GM21825 (cell line): ENCODE data around the gene PRR20G.
"Not testable (repeated sequence)": the region's sequence is repeated elsewhere in the genome, so short reads cannot be mapped to it uniquely, and the experiment has no call there.

Experiments
- ATAC-seq: cut with Tn5 transposase; IDR thresholded peaks from one replicate; pipeline ENCODE4 v1.9.1; 2021; ENCODE audit warnings: mild to moderate bottlenecking, moderate library complexity; ENCODE audit not compliant: unreplicated experiment

Gene PRR20G

GRCh38 chr3:127287840-127288239 lies at the start of gene PRR20G:
Gene PRR20G, minus strand, starts transcription at chr3:127288046. Its CDS starts 681 bp downstream, at chr3:127287365.
- no peak for ATAC-seq

DNA sequence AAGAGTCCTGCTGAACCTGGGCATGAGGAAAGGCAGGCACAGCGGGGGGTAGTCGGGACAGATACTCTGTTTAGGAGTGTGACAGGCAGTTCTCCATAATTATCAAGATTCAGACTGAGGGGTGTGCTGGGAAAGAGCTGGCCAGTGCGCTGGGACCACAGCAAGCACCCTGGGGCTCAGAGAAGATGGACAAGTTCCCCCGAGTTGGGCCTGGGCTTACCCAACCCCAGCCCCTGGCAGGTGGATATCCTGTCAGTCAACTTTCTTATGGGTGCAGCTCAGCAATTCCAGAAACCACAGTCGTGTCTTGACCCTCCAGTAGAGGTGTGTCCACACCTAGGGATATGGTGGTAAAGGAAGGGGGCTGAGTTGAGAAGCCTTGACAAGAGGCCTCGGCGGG lies 49.2 kb upstream of the PRR20G start:
- ATAC-seq: no peak

GRCh38 chr3:127336101-127336500 lies 48.3 kb upstream of the PRR20G start:
- ATAC-seq: no peak

GRCh38 chr3:127330385-127330784 lies 42.5 kb upstream of the PRR20G start:
- ATAC-seq: no peak

DNA sequence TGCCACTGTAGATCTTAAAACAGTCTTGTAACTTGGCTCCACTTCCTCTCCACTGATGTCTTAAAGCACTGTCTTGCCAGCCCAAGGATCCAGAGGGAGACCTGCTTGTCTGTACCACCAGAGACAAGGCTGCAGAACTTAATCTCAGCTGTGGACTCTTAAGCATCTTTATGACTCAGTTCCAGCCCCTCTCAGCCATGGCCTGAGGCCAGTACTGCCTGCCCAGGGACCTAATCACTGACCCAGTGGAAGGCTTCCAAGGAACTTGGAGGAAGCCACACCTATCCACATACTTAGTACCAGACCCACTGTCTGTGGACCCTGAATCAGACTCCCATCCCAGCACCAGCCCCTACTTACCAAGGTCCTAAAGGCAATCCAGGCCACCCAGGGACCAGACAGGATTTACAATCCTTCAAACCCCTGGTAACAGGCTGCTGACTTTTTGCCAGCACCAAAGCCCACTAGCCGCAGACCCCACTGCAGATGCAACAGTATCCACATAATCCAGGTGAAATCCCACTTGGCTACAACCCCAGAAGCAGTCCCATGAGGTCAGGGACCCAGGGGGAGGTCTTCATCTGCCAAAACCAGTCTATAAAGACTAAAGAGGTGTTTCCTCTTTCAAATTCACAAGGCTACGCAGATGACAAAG lies 41.9 kb upstream of the PRR20G start:
- ATAC-seq: no peak

GRCh38 chr3:127328421-127328820 lies 40.6 kb upstream of the PRR20G start:
- ATAC-seq: no peak

DNA sequence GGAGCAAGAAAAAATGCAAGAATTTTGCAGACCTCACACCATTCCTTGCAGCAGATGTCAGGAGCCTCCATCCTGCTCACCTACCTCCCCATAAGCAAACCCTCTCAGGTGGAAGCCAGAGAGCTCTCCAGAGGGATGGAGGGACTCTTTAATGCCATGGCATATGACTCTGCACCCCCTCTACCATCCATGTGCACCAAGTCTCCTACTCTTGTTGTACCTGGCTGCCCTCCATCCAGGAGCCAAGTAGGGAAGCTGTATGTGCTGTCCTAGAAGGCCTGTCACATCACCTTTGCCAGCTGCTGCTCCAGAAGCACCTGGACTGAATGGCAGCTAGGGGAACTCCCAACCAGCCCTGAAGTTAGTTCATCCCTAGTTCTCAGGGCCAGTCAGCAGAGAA lies 38.5 kb upstream of the PRR20G start:
- no peak for ATAC-seq

GRCh38 chr3:127325629-127325961 lies 37.7 kb upstream of the PRR20G start:
- ATAC-seq: no peak

DNA sequence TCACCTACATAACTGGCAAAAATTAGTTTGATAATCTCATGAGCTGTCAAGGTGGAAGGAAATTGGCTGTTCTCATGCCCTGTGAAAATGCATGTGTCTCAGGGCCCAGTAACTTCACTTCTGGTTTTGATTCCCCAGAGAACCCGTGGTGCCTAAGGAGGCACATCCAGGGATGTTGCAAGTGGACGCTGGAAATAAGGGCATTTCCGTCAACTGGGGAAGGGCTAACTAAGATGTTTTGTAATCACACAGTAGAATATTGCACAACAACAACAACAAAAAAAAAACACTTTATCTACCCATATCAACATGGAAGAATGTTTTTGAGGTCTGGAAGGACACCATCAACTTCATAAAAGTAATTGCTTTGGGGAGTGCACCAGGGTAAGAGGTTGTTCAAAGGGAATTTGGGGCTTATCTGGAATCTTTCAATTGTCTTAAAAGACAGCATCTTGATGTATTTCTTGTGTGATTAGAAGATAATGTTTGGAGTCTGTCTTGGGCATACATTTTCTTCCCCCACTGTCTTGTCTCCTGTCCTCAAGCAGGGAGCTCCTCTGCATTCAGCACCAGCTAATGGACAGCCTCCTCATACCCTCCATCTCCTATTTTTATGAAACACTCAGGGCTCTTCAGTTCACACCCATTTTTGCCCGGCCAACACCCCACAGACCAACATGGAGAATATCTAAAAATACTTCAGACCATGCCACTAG lies 37.2 kb upstream of the PRR20G start:
- ATAC-seq: no peak

- ATAC-seq: no peak
These were observed 36.2 kb upstream of the PRR20G start for GRCh38 chr3:127324076-127324475.

DNA sequence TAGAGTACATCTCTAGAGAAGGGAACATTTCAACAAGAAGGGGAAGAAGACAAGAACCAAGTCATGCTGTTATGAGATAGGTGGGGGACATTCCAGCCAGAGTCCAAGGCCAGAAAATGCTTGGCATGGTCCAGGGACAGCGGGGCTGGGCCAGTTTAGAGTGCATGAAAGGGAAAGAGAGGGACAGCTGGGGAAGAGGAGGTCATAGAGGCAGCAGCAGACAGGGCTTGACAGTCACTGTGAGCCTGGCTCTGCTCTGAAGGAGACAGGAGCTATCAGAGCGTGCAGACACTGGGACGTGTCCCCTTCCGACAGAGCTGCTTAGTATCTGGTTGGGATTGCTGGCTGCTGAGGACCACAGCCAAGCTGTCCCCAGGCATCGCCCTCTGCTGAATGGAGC lies 35.7 kb upstream of the PRR20G start:
- ATAC-seq: no peak

DNA sequence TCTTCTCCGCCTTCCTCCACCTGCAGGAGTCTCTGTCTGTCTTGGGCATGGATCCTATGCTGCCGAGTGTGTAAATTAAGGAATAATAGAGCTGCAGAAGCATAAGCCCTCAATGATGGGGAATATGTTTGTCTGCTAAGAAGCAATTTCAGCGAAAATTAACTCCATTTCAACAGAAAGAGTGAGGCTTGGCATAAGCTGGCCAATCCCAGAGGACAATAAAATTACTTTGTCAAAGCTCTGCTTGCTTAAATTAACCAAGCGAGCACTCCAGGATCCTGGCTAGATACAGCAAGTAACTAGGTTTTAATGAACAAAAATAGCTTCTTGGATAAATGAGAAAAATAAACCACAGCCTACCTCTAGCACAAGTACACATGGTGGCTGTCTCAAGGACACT lies 33.5 kb upstream of the PRR20G start:
- no peak for ATAC-seq

DNA sequence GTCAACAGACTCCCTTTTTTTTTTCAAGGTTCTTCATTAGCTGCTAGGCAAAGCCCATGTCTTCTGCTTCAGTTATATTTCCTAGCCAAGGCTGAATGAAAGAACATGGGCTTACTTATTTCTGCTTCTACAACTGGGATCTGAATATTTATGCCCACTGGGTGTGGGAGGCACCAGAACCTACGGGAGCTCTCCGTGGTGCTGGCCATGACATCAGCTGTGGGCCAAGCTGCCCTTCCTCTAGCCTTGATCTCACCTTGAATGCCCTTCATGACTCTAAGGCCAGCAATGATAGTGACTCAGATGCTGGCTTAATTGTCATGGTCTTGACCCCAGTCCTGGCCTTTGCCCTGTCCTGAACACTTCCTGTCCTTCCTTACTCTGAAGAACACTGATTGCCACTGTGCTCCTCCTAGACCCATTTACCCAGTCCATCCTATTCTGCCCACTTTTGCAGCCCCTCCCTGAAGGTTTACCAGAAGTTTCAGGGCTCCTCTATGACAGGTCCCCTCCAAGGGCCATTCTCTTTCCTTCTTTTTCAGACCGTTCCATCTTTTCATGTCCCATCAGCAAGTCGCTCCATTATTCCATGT lies 32.8 kb upstream of the PRR20G start:
- no peak for ATAC-seq

DNA sequence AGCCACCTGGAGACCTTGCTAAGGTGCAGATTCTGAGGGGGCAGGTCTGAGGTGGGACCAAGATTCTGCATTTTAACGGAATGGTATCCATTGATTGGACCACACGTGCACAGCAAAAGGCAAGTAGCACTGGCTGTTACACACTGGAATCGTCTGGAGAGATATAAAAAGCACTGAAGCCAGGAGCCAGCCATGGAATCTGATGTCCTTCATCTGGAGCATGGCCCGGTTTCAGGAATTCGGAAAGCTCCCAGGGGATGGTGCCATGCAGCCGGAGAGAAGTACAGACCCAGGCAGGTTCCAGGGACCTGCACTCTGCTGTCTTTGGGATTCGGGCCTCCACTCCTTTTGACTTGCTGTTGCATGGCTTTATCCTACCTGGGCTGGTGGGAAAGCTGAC lies 28.8 kb upstream of the PRR20G start:
- ATAC-seq: no peak

DNA sequence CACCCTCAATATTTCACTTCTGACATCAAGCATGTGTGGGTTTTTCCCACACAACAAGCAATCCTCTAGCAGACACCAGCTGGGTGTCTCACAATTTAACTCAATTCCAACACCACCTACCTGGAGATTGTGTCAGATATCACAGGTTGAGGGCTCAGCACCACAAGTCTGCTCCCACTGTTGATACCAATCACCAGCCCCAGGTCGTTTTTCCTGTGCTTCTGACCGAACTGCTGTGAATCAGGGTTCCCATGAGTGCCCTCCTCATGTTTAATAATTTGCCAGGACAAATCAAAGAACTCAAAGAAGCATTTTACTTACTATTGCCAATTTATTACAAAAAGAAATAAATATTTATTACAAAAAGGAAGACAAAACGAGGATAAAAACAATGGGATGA lies 25.0 kb upstream of the PRR20G start:
- no peak for ATAC-seq

DNA sequence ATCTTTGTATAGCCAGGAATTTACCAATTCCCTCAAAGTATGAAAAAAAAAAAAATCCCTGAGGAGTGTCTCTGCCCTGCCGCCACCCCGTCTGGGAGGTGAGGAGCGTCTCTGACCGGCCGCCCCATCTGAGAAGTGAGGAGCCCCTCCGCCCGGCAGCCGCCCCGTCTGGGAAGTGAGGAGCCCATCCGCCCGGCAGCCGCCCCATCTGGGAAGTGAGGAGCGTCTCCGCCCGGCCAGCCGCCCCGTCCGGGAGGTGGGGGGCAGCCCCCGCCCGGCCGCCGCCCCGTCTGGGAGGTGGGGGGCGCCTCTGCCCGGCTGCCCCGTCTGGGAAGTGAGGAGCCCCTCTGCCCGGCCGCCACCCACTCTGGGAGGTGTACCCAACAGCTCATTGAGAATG lies 21.0 kb upstream of the PRR20G start:
- not testable (repeated sequence) for ATAC-seq

GRCh38 chr3:127307916-127308315 lies 20.1 kb upstream of the PRR20G start:
- ATAC-seq: no peak

DNA sequence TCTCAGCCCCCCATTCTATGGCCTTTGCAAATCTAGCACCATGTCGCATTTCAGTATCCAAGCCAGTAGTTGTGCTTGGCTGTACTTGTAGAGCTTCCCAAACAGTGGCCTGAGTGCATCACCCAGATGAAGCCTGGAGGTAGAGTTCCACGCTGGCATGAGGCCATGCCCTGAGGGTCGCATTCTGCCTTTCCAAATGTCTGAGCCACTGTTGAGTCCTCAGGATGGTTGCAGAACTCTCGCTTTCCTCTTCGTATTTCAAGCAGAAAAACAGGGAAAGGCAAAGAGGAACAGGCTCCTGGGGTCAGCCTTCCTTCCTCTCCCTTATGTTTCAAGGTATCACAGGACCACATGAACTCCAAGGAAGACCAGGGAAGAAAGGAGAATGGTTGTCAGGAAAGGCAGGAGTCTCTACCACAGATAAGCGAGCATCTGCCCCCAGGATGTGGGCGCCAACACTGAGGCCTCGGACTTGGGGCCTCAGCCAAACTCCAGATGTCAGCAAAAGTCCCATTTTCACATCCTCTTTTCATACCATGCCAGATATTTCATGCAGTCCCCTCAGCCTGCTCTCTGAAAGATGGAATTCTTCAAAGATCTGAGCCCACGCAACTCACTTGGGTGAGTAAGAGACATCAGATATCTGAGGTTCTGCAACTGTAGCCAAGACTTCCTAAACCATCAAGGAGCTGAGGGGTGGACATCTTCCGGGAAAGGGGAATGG lies 19.4 kb upstream of the PRR20G start:
- no peak for ATAC-seq

- ATAC-seq: no peak
These were observed 18.7 kb upstream of the PRR20G start for GRCh38 chr3:127306361-127307111.

GRCh38 chr3:127305499-127306060 lies 17.7 kb upstream of the PRR20G start:
- ATAC-seq: no peak
